Spleen (tissue), 7 donors: ENCODE results near the gene PKP2.

Source experiments
- CTCF ChIP-seq, 11 experiments: fragments of 200-600 bp in 7 of 11; fragments of 450-650 bp in 4 of 11; sonication (generic) in 4 of 11; IDR thresholded peaks in 8 of 11; conservative IDR thresholded peaks in 3 of 11; 1 replicate in 7 of 11; 2 replicates in 4 of 11; pipeline versions ENCODE4 v1.4.0 to v1.8.0; 2016 to 2021; ENCODE audit warnings: antibody characterized with exemption in 11 of 11, inconsistent platforms in 4 of 11, mild to moderate bottlenecking in 1 of 11
- POLR2A ChIP-seq, 3 donors: fragments of 450-650 bp; IDR thresholded peaks; one replicate each; pipeline ENCODE4 v1.5.1; 2017; ENCODE audit warnings: antibody characterized with exemption in 3 of 3, mild to moderate bottlenecking in 1 of 3
- POLR2AphosphoS5 ChIP-seq, 3 donors: sonication (generic); formaldehyde crosslinking; IDR thresholded peaks; one replicate each; pipeline ENCODE4 v1.5.1; 2017; ENCODE audit warnings: antibody characterized with exemption in 3 of 3
- donor health status: DM: no; HTN: no; CAD: no; lungs with moderate emphysema.
- donor health status: DM: no; HTN: no; CAD: no.
- donor health status: DM: no; HTN: no; CAD: no.

- no peak for TF ChIP-seq CTCF (IDR thresholded peaks at IDR 0.05 in 8 of 11, conservative IDR thresholded peaks at IDR 0.05 in 3 of 11)
- TF ChIP-seq POLR2A (IDR thresholded peaks at IDR 0.05), result no peak
- no peak for TF ChIP-seq POLR2AphosphoS5 (IDR thresholded peaks at IDR 0.05)
Measured at GRCh38 chr12:32939801-32940200, 43.2 kb upstream of the PKP2 start.
